ENCODE measurements around the gene OTUD3.

Gene OTUD3

GRCh38 chr1:19892129-19892528, 9.9 kb downstream of the OTUD3 start:
- DNase-seq (ENCODE audit: low read depth) = no peak
- TF ChIP-seq CTCF (conservative IDR thresholded peaks at IDR 0.05; ENCODE audit: control insufficient read depth, insufficient read depth, low read depth, low read length) = no peak
- no peak overlapping the region for H3K4me3 ChIP-seq (ENCODE audit: control insufficient read depth, low read depth, low read length)

GRCh38 chr1:19892628-19893168, 10.5 kb downstream of the OTUD3 start:
- H3K4me3 ChIP-seq (ENCODE audit: control insufficient read depth, low read depth, low read length) = no peak overlapping the region
- TF ChIP-seq CTCF (conservative IDR thresholded peaks at IDR 0.05; ENCODE audit: control insufficient read depth, insufficient read depth, low read depth, low read length) = no peak
- DNase-seq (ENCODE audit: low read depth) = peak; percentile 42

GRCh38 chr1:19893687-19894086, 11.5 kb downstream of the OTUD3 start:
- no peak for TF ChIP-seq CTCF (conservative IDR thresholded peaks at IDR 0.05; ENCODE audit: control insufficient read depth, insufficient read depth, low read depth, low read length)
- no peak for DNase-seq (ENCODE audit: low read depth)
- no peak overlapping the region for H3K4me3 ChIP-seq (ENCODE audit: control insufficient read depth, low read depth, low read length)

- H3K4me3 ChIP-seq (ENCODE audit: control insufficient read depth, low read depth, low read length) = no peak overlapping the region
- DNase-seq (ENCODE audit: low read depth) = no peak
- TF ChIP-seq CTCF (conservative IDR thresholded peaks at IDR 0.05; ENCODE audit: control insufficient read depth, insufficient read depth, low read depth, low read length) = no peak
These were observed 12.0 kb downstream of the OTUD3 start for GRCh38 chr1:19894218-19894617.

- DNase-seq (ENCODE audit: low read depth) = no peak
- TF ChIP-seq CTCF (conservative IDR thresholded peaks at IDR 0.05; ENCODE audit: control insufficient read depth, insufficient read depth, low read depth, low read length) = no peak
- H3K4me3 ChIP-seq (ENCODE audit: control insufficient read depth, low read depth, low read length) = no peak overlapping the region
These were observed 19.5 kb downstream of the OTUD3 start for GRCh38 chr1:19901653-19902052.

GRCh38 chr1:19903621-19904020, 21.4 kb downstream of the OTUD3 start:
- no peak for DNase-seq (ENCODE audit: low read depth)
- TF ChIP-seq CTCF (conservative IDR thresholded peaks at IDR 0.05; ENCODE audit: control insufficient read depth, insufficient read depth, low read depth, low read length) = no peak
- no peak overlapping the region for H3K4me3 ChIP-seq (ENCODE audit: control insufficient read depth, low read depth, low read length)

GRCh38 chr1:19907456-19907855, 25.3 kb downstream of the OTUD3 start:
- DNase-seq (ENCODE audit: low read depth) = no peak
- no peak for TF ChIP-seq CTCF (conservative IDR thresholded peaks at IDR 0.05; ENCODE audit: control insufficient read depth, insufficient read depth, low read depth, low read length)
- H3K4me3 ChIP-seq (ENCODE audit: control insufficient read depth, low read depth, low read length) = no peak overlapping the region
